HG02938 (cell line): ENCODE results near the gene OSBPL8.
"Not testable (repeated sequence)": the region's sequence is repeated elsewhere in the genome, so short reads cannot be mapped to it uniquely, and the experiment has no call there.

ENCODE experiments used
- ATAC-seq: cut with Tn5 transposase; IDR thresholded peaks from one replicate; pipeline ENCODE4 v1.9.1; 2021; ENCODE audit warnings: mild to moderate bottlenecking, moderate library complexity; ENCODE audit not compliant: unreplicated experiment

The OSBPL8 gene

GRCh38 chr12:76478045-76478444, 81.5 kb downstream of the OSBPL8 start:
- ATAC-seq: no peak

DNA sequence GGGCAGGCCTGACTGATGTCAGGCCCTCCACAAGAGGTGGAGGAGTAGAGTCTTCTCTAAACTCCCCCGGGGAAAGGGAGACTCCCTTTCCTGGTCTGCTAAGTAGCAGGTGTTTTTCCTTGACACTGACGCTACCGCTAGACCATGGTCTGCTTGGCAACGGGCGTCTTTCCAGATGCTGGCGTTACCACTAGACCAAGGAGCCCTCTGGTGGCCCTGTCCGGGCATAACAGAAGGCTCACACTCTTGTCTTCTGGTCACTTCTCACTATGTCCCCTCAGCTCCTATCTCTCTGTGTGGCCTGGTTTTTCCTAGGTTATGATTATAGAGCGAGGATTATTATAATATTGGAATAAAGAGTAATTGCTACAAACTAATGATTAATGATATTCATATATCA, 86.7 kb downstream of the OSBPL8 start:
- ATAC-seq: not testable (repeated sequence)

GRCh38 chr12:76471579-76471978, 88.0 kb downstream of the OSBPL8 start:
- no peak for ATAC-seq

DNA sequence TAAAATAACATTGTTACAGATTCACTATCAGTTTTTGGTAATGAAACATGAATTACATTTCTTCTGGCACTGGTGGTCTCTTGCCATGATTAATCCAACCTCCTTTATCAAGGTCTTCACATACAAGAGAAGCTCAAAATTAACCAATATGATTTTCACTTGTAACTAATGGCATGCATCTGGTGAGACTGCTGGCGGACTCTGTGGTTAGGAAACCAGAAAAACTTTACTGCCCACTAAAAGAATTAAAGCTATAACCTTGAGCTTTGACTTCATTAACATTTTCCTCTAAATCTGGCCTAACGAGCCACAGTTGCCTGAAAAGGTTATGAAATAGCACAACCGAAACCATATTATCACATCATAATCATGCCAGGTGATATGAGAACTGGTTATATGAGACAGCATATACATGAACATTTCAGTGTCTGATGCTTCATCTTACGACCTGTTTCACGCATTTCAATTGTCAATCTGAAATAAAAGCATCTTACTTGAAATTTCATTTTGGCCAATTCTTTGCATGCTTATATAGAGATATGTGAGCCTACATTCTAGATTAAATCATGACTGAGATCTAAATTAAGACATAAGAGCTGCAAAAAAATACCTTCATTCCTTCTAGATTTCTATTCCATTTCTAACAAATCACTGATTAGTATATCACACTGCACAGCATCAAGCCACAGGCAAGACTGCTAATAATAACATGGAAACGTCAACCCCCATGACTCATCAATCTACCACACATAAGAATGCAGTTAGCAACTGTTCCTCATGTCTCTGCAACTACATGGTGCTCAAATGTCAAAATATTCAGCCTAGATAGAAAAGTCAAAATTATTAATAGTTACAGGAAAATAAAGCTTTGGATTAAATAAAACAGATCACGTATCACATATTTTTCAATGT, 89.3 kb downstream of the OSBPL8 start:
- ATAC-seq: no peak

DNA sequence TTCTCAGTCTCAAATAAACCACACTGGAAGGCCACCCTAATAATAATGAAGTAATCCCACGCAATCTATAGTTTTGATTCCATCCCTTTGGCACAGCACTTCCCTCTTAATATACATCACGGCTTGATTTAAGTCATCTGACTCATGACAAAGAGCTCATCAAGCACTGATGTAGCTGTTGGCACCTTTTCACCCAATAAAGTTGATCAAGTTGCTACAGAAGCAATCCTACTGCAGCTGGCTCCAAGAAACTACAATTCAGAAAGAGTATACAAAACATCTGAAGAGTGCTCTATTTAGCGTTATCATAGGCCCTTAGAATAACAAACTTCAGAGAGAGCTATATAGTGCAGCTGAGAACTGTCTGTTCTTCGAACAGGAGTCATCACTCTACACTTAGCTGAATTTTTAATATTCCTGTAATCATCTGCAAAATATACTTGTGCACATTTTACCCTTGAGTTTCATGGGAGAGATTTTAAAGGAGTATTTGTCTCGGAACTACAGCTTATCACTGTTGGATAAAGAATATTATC, 94.9 kb downstream of the OSBPL8 start:
- ATAC-seq: no peak

GRCh38 chr12:76462668-76463224, 96.8 kb downstream of the OSBPL8 start:
- no peak for ATAC-seq

- ATAC-seq: no peak
Observed at GRCh38 chr12:76460807-76461206, 98.8 kb downstream of the OSBPL8 start.

GRCh38 chr12:76457818-76458217, 101.8 kb downstream of the OSBPL8 start:
- ATAC-seq: no peak

- ATAC-seq: no peak
Observed at GRCh38 chr12:76457010-76457409, 102.6 kb downstream of the OSBPL8 start.

GRCh38 chr12:76455582-76456345, 103.8 kb downstream of the OSBPL8 start:
- peak; percentile 98 for ATAC-seq

- no peak for ATAC-seq
Observed at GRCh38 chr12:76451528-76451927, 108.0 kb downstream of the OSBPL8 start.

- no peak for ATAC-seq
Observed at GRCh38 chr12:76450690-76451089, 108.9 kb downstream of the OSBPL8 start.

GRCh38 chr12:76449993-76450392, 109.6 kb downstream of the OSBPL8 start:
- no peak for ATAC-seq

- no peak for ATAC-seq
Observed at GRCh38 chr12:76449583-76449982, 110.0 kb downstream of the OSBPL8 start.

DNA sequence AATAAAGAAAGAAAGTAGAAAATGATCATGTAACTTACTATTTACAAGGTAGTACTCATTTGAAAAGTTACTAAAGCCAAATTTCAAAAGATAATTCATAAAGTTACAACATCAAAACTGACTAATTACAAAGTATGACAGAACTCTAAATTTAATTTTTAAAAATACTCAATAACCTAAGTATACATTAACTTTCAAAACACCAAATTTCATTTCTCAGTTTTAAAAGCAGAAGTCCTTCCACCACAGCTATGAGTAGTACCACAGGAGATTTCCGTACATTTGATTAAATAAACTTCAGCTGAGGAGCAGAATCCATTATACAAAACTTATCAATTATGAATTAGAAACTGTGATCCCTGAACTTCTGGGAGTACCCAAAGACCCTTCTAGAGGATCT, 110.6 kb downstream of the OSBPL8 start:
- ATAC-seq: no peak

DNA sequence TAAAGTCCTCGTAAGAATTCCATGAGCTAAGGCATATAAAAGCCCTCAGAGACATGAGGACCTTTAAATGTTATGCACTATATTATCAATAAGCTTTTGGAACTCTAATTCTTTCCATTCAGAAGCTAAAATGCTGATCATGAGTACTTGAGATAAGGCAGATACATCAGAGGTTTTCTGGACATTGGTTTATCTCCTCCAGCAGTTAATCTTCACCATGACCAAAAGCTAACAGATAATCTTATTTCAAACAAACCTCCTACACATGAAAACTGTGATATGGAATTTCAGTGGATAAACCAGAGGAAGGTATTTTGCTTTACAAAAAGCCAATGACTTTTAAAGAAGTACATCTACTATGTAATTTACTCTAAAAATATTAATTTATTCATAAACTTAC, 113.5 kb downstream of the OSBPL8 start:
- ATAC-seq: no peak

DNA sequence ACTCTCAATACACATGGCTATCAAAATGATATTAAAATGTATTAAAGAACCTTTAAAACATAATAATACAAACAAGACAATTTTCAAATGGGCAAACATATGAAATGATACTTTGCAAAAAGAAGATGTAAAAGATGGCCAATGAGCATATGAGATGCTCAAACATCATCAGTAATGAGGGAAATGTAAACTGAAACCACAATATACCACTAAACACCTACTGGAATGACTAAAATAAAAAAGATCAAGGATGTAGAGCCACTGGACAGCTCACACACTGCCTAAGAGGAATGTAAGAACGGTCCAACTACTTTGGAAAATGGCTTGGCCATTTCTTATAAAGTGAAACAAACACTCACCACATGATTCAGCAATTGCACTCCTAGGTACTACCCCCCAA, 114.1 kb downstream of the OSBPL8 start:
- peak; percentile 54 for ATAC-seq

GRCh38 chr12:76444408-76444984, 115.1 kb downstream of the OSBPL8 start:
- no peak for ATAC-seq

GRCh38 chr12:76441016-76441415, 118.6 kb downstream of the OSBPL8 start:
- ATAC-seq: no peak

- ATAC-seq: no peak
Observed at GRCh38 chr12:76432733-76433132, 126.8 kb downstream of the OSBPL8 start.

DNA sequence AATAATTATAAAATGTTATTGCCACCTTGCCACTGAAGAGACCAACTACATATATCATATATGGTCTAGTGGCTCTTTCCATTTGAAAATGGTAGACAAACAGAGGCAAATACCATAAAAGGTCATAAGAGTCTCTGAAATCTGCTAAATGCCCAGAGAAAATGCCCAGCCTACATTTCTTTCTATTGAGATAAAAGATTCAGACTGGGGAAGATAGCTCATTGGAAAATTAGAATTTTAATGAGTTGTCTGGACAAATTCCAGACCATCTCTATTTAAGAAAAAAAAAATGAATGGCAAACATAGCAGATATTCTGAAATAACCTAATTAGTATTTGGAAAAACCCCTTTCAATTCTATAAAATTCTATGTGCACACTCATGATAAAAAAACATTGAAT, 131.5 kb downstream of the OSBPL8 start:
- ATAC-seq: no peak
